GM18520 (cell line): ENCODE results near the gene MPRIP.

Source experiments
- ATAC-seq: cut with Tn5 transposase; IDR thresholded peaks from one replicate; pipeline ENCODE4 v1.9.1; 2021; ENCODE audit not compliant: unreplicated experiment

The MPRIP gene

DNA sequence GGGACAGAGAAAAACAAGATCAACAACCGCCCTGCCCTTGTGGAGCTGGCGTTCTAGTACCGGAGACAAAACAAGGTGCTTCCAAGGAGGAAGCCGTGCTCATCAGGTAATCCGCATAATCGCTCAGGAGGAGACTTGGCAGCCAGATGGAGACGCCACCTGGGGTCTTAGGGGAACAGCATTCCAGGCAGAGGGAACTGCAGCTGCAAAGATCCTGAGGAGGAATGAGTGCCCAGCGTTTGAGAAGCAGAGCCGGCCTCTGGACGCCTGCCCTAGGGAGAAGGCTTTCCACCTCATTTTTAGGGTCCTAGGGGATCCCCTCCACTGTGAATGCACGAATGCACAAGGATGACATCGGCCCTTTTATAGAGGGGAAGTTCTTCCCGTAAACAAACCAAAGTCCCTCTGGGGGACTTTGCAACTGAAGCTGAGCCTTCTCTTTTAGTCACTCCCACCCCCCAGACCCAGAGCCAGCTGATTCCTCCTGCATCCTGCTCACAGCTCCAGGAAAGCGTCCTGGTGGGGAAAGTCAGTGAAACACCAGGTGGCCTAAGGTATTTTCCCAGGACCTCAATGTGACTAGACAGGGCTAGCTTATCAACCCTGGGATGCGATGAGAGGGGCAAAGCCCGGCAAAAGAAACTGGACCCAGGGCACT is 13.2 kb upstream of the MPRIP start:
- ATAC-seq: no peak

DNA sequence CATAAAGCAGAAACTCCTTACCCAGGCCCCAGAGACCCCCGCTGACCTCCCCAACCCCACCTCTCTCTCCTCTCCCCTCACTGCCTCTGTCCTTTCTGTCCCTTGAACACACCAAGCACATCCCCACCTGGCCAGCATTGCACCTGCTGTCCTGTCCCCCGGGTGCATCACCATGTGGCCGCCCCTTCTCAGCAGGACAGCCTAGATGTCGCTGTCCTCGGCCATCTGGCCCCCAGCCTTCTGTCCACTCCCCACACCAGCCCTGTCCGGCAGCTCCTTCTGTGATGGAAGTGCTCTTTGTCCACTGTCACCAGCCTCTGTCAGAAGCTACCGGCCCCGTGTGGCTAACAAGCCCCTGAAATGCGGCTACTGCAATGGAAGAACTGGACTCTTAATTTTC is 12.3 kb upstream of the MPRIP start:
- ATAC-seq: no peak

DNA sequence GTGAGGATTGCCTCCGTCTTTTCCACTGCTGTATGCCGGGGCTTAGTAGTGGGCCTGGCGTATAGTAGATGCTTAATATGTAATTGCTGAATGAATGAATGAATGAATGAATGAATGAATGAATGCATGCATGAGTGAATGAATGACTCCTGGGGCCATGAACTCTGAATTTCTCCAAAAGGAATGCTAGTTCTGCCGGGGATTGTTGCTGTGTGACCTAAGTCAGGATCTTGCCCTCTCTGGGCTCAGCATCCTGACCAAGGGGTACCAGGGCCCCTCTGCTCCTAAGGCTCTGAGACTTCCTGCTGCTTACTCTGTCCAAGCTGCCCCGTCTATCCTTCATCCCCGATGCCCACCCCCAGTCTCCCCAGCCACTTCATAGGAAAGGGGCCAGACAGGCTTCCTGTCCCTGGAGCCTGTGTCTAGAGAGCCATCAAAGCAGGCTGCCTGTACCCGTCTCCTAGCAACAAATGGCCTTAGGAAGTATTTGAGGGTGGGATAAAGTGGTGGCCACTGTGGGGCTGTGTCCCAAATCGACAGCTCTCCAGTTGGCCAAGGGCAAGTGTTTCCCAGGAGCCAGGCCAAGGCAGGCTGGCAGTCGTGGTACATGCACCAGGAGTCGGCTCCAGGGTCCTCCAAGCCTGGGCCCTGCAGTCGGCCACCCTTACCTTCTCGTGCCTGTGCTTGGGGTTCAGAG is 11.6 kb upstream of the MPRIP start:
- no peak for ATAC-seq

DNA sequence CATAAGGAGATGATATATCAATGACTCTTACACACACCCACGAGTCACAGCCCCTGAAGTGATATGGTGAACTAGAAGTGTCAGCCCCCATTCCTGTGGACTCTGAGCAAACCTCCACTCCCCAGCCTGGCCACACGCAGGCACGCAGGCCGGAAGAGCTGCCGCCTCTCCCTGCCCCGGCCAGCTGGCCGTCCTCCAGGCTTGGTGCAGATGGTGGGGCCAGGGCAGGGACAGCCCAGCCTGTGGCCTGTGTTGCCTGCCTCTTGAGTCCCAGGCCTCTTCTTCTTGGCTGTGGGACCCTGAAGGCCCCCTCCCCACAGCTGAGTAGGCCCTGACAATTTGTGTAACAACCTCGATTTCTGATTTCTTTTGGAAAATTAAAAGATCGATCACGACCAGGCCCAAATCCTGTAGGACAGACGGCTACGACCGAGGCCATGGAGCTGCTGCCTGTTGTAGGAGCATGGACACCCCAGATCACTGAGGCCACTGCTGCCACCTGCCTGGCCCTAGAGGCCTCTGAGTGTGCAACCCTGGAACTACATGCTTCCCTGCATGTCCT is 10.0 kb upstream of the MPRIP start:
- ATAC-seq: no peak

DNA sequence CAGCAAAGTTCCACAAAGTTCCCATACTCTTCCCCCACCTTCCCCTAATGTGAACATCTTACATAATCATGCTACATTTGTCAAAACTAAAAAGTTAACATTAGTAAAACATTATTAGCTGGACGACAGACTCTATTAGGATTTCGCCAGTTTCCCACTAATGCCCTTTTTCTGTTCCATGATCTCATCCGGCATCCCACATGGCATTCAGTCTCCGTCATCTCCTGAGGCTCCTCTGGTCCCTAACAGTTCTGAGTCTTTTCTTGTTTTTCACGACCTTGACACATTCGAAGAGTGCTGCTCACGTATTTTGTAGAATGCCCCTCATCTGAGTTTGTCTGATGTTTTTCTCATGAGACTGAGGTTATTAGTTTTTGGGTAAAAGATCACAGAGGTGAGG is 8.8 kb upstream of the MPRIP start:
- no peak for ATAC-seq

DNA sequence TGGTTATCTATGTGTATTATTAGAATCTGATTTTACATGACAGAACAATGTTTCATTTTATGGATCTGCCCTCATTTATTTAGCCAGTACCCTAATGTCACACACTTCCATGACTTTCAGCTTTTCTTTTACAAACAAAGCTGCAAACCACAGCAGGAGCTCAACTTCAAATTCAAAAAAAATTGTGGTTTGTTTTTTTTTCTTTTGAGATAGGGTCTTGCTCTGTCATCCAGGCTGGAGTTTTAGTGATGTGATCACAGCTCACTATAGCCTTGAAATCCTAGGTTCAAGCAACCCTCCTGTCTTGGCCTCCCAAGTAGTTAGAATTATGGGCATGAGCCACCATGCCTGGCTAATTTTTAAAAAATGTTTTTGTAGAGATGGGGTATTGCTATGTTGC is 8.2 kb upstream of the MPRIP start:
- no peak for ATAC-seq

DNA sequence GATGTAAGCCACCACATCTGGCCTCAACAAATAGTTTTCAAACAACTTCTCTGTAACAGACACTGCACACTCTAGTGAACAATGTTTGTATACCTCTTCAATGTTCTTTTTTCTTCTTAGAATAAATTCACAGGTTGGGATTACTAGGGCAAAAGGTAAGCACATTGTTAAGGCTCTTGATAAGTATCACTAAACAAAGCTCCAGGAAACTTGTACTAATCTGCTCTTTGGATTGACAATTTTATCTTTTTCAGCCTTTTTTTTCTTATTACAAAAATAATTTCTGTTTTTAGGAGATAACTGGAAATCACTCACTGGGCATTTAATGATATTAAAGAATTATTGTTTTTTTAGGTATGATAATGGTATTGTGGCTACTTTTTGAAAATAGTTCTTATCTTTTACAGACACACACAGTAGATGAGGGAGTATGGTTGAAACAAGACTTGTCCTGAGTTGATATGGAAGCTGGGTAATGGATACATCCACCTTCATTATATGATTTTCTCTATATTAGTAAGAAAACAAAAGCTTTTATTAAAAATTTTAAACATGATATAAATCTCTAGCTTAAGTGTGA is 7.7 kb upstream of the MPRIP start:
- no peak for ATAC-seq

DNA sequence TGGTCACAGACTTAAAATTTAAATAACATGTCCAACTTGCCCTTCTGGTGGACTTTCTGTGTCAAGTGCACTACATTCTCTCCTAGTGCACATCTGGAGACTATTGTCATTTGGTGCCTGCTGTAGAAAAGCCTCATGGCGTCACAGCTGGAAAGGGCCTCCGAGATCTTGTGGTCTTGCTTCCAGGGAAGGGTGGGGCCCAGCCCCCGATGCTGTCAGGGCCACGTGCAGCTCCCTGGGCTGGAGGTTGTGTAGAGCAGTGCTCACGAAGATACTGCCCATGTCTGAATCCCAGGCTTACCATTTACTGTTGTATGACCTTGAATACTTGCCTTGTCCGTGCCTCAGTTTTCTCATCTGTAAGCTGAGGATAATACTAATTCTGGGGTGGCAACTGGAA is 6.8 kb upstream of the MPRIP start:
- ATAC-seq: no peak

DNA sequence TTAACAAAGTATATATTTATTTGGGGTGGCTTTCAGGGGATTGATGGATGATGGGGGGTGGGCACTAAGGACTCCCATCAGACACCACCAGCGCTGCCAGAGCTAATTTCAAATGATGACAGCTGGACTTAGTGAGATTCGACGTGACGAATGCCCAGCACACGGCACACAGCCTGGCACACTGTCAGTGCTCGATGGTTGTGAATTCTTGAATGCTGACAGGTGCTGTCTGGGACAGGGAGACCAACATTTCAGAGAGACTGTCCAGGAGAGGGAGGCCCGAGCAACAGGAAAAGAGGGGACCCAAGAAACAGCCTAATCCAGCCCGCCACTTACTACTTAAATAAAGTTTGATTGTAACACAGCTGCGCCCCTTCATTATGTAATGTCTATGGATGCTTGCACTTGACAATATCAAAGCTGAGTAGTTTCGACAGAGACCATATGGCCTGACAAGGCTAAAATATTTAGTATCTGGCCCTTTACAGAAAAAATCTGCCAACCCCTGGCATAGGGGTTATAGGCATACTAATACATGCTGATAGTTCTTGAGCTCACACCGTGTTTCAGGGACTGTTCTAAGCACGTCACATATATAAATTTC is 6.2 kb upstream of the MPRIP start:
- no peak for ATAC-seq

DNA sequence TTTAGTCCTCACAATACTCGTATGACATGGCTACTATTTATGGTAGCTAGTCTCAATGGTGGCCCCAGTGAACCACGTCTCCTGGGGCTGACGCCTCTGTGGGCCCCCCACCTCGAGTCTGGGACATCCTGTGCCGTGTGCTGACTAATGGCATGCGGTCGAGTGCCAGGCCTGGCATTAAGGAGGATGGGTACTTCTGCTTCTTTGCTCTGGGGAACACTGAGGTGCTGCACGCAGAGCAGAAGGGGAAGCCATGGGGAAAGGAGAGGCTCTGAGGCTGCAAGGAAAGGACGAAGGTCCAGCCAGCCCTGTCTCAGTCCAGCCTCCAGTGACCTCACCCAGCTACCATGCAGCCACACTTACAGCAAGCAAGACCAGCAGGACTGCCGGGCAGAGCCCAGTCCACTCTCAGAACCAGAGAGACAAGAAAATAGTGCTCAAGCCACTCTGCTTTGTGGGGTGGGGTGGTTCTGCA is 5.7 kb upstream of the MPRIP start:
- ATAC-seq: no peak

DNA sequence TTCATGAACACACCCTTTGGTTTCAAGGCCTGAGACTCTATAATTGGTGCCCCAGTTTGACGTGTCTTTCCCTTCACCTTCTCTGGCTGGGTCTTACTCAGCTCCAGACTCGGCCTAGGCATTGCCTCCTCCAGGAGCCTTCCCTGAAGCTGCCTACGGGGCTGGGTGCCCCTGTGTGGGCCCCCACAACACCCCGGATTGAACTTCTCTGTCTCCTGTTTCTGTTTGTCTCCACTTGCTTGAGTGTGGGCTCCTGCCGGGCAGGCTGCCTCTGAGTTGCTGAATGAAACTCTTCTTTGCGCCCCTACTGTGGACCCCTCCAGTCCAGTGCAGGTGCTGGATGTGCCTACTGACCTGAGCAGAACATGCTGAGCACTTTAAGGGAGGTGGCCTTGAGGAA is 2.3 kb upstream of the MPRIP start:
- ATAC-seq: no peak

DNA sequence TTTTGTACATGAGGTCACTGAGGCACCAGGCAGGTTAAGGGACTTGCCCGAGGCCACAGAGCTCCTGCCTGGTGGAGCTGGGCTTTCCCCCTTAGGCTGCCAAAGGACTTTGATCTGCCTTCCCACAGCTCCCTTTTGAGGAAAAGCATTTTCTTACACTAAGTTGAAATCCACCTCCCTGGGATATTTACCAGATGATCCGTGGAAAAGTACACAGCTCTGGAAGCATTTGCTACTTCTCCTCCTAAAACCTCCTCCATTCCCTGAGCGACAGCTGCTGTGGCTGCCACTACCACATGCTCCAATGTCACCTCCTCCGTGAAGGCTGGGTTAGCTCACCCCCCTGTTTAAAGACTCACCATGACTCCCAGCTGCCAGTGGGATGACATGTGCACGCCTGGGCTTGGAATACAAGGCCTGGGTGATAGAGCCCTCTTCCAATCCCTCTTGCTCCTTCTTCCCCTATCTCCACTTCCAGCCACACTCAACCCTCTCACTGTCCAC is 1.2 kb upstream of the MPRIP start:
- ATAC-seq: no peak

DNA sequence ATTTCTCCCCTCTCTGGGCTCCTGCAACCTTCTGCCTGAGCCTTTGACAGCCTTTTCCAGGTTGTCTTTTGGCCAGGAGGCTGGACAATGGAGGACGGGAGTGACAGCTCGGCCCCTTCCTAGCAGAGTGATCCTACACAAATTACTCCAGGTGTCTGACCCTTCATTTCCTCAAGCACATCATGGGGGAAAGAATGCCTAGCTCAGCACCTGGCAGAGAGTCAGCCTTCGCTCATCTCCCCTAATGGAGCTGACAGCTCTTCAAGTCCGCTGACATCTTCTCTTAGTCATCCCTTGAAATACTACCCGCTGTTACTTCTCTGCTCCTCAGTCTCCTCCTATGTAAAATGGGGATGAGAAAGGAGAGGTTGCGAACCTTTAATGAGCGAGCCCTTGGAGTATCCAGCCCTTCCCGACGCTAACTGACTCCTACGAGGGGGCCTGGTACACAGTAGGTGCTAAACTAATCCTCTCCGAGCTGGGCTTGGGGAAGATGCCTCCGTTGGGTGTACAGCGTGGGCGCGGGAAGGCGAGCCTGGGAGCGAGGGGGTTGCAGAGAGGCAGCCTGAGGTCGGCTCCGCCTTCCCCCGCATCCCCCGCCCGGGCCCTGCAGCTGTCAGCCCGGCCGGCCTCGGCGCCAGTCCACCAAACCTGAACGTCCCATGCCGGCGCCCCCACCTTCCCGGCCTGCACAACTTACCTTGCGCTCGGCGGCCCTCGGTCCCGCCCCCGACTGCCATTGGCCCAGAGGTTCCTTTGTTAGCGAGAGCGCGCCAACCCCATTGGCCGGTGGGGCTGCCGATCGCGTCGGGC is 480 bp upstream of the MPRIP start:
- ATAC-seq: peak; percentile 94

DNA sequence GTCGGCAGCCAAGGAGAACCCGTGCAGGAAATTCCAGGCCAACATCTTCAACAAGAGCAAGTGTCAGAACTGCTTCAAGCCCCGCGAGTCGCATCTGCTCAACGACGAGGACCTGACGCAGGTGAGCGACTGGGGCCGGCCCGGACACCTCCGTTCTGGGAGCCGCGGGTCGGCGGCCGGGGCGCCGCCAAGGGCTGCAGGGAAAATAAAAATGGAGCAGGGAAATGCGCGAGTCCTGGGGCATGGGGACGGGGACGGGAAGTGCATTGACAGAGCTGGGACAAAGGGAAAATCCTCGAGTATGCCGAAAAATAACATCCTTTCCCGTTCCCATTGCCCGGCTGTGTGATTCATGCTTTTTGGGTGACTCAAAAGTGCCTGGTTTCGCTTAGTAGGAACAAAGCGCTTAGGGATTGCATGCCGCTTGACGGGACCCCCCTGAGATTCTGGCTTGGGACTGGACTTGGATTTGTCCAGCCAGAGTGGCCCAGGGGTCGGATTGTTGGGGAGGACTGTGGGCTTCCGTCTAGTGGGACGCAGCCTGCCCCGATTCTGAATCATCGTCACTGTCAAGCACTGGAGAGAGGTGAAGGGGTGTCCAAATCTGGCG is 699 bp downstream of the MPRIP start:
- ATAC-seq: no peak

DNA sequence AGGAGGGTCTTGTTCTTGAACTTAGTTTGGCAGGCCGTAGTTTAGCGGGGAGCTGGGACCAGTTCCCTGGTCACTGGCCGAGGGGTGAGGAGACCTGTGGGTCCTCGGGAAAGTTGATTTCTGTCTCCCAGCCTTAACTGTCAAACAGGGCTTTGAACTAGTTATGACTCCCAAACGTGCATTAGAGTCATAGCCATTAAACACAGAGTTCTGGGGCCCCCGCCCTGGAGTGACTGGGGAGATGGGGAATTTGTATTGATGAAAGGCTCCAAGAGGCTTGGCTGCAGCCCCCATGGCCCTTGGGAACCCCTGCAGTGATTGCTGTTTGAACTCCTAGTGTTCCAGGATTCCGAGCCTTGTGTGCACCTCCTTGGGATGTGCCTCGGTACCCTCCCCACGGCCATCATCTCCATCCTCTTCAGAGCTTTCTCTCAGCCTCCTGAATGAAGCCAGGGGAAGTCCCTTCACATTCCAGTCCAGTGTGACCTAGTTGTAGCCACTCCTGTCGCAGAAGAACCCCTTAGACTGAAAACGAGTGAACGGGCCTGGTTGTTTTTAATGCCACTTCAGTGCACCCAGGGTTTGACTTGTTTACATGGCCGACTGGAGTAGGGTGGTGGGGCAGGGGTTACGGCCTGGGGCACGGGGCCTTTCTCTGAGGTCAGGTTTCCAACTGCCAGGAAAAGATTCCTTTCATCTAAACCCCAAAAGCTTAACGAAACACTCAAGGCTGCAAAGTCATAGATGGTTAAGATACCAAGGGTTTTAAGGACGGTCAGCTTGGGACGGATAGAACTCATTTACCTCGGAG is 1.4 kb downstream of the MPRIP start:
- ATAC-seq: no peak

DNA sequence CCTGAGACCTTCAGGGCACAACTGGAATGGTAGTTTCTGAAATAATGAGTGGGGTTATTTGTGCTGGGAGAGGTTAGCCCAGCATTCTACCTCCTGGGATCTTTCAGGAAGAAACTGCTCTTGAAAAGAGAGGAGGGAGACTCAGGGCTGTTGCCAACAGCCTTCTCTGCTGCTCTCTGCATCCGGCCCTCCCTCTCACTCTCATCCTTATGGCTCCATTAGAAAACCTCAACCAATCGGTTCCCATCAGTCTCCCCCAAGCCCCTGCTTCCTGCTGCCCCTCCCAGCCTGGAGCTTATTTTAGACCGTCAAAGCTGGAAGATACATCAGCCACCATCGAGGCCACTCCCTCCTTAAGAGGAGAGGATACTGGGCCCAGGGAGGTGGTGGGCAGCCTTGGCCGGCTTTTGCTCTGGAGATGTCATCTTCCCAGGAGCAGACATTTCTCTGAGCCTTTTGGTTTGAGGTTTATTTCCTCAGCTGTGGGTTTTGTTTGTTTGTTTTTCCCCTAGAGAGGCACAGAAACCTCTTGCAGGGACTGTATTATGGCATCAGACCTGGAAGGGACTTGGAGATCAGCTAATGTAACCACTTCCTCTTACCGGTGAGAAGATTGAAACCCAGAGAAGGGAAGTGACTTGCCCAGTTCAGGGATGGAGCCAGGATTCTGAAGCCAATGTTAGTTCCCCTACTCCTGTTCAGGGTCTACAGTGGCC is 2.7 kb downstream of the MPRIP start:
- ATAC-seq: no peak

DNA sequence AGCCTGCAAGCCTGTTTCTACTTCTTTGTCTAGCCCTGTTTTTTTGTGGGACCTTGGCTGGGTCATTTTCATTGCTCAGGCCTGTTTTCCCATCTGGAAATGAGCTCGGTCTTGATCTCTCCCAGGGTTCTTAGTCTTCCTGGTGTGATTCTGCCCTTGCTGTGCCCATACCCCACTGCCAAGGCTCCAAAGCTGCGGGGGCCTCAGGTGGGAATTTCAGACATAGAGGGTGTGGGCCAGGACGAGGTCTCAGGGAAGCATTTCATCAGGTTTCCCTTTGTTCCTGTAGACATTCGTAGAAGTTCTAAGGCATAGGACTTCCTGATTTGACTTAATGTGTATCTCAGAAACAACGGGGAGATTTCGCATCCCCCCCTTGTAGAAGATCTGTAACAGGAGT is 5.8 kb downstream of the MPRIP start:
- ATAC-seq: no peak

DNA sequence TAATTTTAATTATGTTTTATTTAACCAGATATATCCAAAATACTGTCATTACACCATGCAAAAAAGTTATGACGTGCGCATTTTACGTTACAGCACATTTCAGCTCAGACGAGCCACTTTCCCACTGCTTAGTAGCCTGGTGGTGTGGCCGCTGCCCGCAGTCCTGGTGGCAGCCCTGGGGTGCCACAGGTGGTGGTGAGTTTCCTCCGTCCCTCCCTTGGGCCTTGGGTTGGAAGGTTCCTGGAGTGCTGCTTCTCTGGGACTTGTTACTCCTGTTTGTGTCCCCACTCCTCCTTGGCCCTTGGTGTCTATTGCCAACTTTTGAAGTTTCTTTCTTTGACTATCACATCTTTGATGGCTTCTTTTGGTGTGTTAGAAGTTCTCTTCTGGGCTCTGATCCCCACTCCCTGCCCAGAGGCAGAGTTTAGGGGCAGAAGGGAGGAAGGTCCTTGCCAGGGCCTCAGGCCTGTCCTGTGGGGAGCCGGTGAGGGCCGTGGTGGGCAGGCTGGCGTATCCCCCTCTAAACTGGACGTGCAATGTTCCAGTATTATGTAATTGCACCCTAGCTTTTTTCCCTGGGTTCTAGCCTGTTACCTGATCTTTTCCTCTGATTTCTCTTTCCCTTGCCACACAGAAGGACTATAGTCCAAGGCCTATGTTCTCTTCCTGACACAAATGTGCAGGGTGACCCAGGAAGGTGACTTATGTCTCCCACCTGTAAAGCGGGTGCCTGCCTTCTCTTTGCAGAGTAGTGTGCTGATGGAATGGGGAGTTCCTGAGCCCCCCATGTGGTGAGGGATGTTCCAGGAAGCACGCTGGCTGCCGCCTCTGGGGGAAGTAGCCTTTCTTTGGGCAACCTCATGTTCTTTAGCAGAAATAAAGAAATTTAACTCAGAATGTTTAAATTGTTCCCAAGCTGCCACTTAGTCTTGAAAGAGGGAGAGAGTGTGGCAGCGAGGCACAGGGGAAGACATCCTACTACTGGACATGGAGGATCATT is 8.4 kb downstream of the MPRIP start:
- ATAC-seq: no peak
